SK-N-SH (cell line): ENCODE measurements around the gene TXLNA. TPM values are rescaled to one million over a fixed set of nuclear protein-coding genes. Genes with fewer than 3 reads are reported as not detected.
A peak's percentile ranks its signal among the peaks of the same experiment; 100 is the strongest.

Source experiments
- CTCF ChIA-PET: fragments of 300-600, 350-600 bp; formaldehyde crosslinking; extraction: SDS; loops from one replicate; lab custom pipeline; 2021; lab: Yijun Ruan, JAX
- POLR2A ChIA-PET: fragments of 350-600 bp; sonication (Branson Sonifier 250); formaldehyde crosslinking; extraction: SDS; loops from one replicate; lab custom pipeline; 2020; ENCODE audit warnings: antibody characterized with exemption, inconsistent platforms; lab: Yijun Ruan, JAX
- DNase-seq: peaks from one replicate; pipeline ENCODE4 v3.0.0; 2012
- H2AFZ ChIP-seq: fragments of 200-600 bp; sonication (generic); 2 replicates; pipeline ENCODE4 v1.8.1; 2016; ENCODE audit warnings: antibody characterized with exemption, mild to moderate bottlenecking, low read depth
- H3F3A ChIP-seq: fragments of 200-600 bp; sonication (generic); replicated peaks from 2 replicates; pipeline ENCODE3; 2016; ENCODE audit warnings: antibody characterized with exemption, mild to moderate bottlenecking; ENCODE audit not compliant: insufficient read depth
- H3K27ac ChIP-seq, 2 experiments: fragments of 200-500 bp in 1 of 2; fragments of 200-600 bp in 1 of 2; sonication (Bioruptor generic) in 1 of 2; sonication (generic), shearing (Covaris generic) in 1 of 2; 2 replicates each; pipeline versions ENCODE4 v1.5.1 to v1.6.1; 2014 to 2016; ENCODE audit warnings: low read depth in 2 of 2, inconsistent platforms in 1 of 2, low read length in 1 of 2, mild to moderate bottlenecking in 1 of 2, mixed read lengths in 1 of 2
- H3K27me3 ChIP-seq: fragments of 200-600 bp; sonication (generic), shearing (Covaris generic); 2 replicates; pipeline ENCODE4 v1.6.1; 2016; ENCODE audit warnings: mixed run types; ENCODE audit not compliant: insufficient read depth
- H3K36me3 ChIP-seq, 2 experiments: fragments of 200-500 bp in 1 of 2; fragments of 200-600 bp in 1 of 2; sonication (Bioruptor generic) in 1 of 2; sonication (generic) in 1 of 2; replicated peaks in 1 of 2; 2 replicates each; pipeline versions ENCODE3 to v1.5.1; 2014 to 2016; ENCODE audit warnings: low read length in 1 of 2, mild to moderate bottlenecking in 1 of 2; ENCODE audit not compliant: insufficient read depth in 2 of 2, control insufficient read depth in 1 of 2
- H3K4me1 ChIP-seq, 2 experiments: fragments of 200-500 bp in 1 of 2; fragments of 200-600 bp in 1 of 2; sonication (Bioruptor generic) in 1 of 2; sonication (generic), shearing (Covaris generic) in 1 of 2; 2 replicates each; pipeline versions ENCODE4 v1.5.1 to v1.6.1; 2014 to 2016; ENCODE audit warnings: low read depth in 1 of 2, low read length in 1 of 2, mixed run types in 1 of 2; ENCODE audit not compliant: insufficient read depth in 2 of 2, control insufficient read depth in 1 of 2
- H3K4me2 ChIP-seq: fragments of 200-600 bp; sonication (generic), shearing (Covaris generic); 2 replicates; pipeline ENCODE4 v1.6.1; 2017; ENCODE audit warnings: mixed run types
- H3K4me3 ChIP-seq, 2 experiments: fragments of 200-500 bp in 1 of 2; fragments of 200-600 bp in 1 of 2; sonication (Bioruptor generic) in 1 of 2; sonication (generic), shearing (Covaris generic) in 1 of 2; 2 replicates each; pipeline versions ENCODE4 v1.5.1 to v1.8.1; 2014 to 2016; ENCODE audit warnings: low read depth in 2 of 2, inconsistent platforms in 1 of 2, low read length in 1 of 2, mild to moderate bottlenecking in 1 of 2, mixed read lengths in 1 of 2, moderate library complexity in 1 of 2
- H3K79me2 ChIP-seq: fragments of 200-600 bp; sonication (generic); 2 replicates; pipeline ENCODE4 v1.8.1; 2017; ENCODE audit warnings: mild to moderate bottlenecking; ENCODE audit not compliant: insufficient read depth
- H3K9ac ChIP-seq: fragments of 200-600 bp; sonication (generic); 2 replicates; pipeline ENCODE4 v1.6.1; 2017; ENCODE audit warnings: mixed run types
- H3K9me2 ChIP-seq: fragments of 200-600 bp; sonication (generic); 2 replicates; pipeline ENCODE4 v1.6.1; 2017; ENCODE audit warnings: mixed run types
- H3K9me3 ChIP-seq: fragments of 200-600 bp; sonication (generic); 2 replicates; pipeline ENCODE4 v1.6.1; 2017; ENCODE audit warnings: mixed run types, mild to moderate bottlenecking, moderate library complexity
- H4K20me1 ChIP-seq: fragments of 200-600 bp; sonication (generic); 2 replicates; pipeline ENCODE4 v1.6.1; 2017; ENCODE audit warnings: mild to moderate bottlenecking, mixed run types; ENCODE audit not compliant: insufficient read depth
- FOXJ3 ChIP-seq: sonication (generic); formaldehyde crosslinking; IDR thresholded peaks from 2 replicates; pipeline ENCODE4 v1.5.1; 2020; ENCODE audit warnings: mild to moderate bottlenecking, missing genetic modification reagents
- MEF2A ChIP-seq: IDR thresholded peaks from 2 replicates; pipeline ENCODE4 v1.4.0; 2012; ENCODE audit warnings: low read depth, borderline replicate concordance
- NRF1 ChIP-seq: IDR thresholded peaks from 2 replicates; pipeline ENCODE4 v1.6.1; 2012; ENCODE audit warnings: low read depth, mild to moderate bottlenecking, low read length
- POLR2AphosphoS5 ChIP-seq: IDR thresholded peaks from 2 replicates; pipeline ENCODE4 v1.6.1; 2012; ENCODE audit warnings: low read depth, low read length
- RCOR1 ChIP-seq: fragments of 150-350 bp; IDR thresholded peaks from 2 replicates; pipeline ENCODE4 v1.6.1; 2017; ENCODE audit warnings: antibody characterized with exemption, low read length
- RFX5 ChIP-seq: IDR thresholded peaks from 2 replicates; pipeline ENCODE4 v1.6.1; 2012; ENCODE audit warnings: mild to moderate bottlenecking, improper control_type of control experiment, low read length
- YY1 ChIP-seq: IDR thresholded peaks from 2 replicates; pipeline ENCODE4 v1.4.0; 2012; ENCODE audit warnings: low read depth, mild to moderate bottlenecking
- WGBS: methylation state at CpG from one replicate; pipeline ENCODE4 v1.1.6; 2017; ENCODE audit warnings: low lambda C conversion rate; 5-methylcytosine and 5-hydroxymethylcytosine counted together
- polyA plus RNA-seq, 3 experiments: library from polyadenylated mRNA; depleted of rRNA; stranded (reverse); fragments of >200 nt; gene quantifications; 2 replicates each; pipeline ENCODE4 v1.2.3, GENCODE V29; 2012
- TF ChIP-seq, protein P1 (sequence below): IDR thresholded peaks from 2 replicates; pipeline ENCODE4 v1.6.1; 2012; ENCODE audit warnings: mild to moderate bottlenecking, low read depth, low read length, moderate library complexity
- TF ChIP-seq, protein P2 (sequence below): fragments of 150-350 bp; IDR thresholded peaks from 2 replicates; pipeline ENCODE4 v1.6.1; 2017; ENCODE audit warnings: antibody characterized with exemption, low read length, low read depth, borderline replicate concordance
- TF ChIP-seq, protein P3 (sequence below): IDR thresholded peaks from 2 replicates; pipeline ENCODE4; 2012

The TXLNA gene
- polyA plus RNA-seq, 1 of the 3 experiments (the other 2 are of a cell fraction) = 26.4 TPM

DNA sequence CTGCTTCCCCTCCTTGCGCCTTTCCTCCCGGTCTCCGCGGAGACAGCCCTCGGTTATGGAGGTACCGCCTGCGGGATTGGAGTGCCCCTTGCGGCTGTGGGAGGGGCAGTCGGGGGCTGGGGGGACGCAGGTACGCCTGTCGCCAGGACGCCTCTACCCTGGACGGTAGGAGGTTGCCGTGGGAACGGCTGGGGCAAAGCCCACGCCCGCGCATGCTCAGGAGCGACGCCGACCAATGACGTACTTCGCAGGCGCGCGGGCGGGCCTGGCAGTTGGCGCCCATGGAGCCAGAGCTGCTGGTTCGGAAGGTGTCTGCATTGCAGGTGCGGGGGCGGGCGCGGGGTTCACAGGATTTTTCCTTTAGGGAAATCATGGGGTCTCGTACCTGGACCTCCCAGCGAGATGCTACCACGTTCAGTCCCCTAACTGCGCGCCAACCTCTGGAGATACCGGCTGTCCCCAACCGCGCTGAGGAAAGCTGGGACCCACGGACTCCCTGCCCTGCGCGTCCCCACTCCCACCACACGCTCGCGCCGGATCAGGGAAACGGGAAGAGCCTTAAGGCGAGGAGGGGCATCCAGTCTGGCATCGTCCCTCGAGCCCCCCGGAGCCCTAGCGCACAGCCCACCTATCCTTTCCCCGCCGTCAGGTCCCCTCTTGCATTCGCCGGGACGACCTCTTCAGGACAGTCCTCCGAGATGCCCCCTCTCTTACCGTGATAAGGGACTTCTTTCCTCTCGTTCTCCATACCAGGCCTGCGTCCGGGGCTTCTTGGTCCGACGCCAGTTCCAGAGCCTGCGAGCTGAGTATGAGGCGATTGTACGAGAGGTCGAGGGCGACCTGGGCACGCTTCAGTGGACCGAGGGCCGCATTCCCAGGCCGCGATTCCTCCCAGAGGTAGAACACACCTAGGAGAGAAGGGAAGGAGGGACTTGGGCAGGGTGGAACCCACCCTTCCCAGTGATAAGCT is 26.2 kb downstream of the TXLNA start, which contains the start of gene IQCC (continued):
- no peak for TF ChIP-seq RCOR1
- TF ChIP-seq NRF1 = peak; percentile 93
- 0 out of 2 replicates have a peak, but pooled peaks have one; percentile 36 for TF ChIP-seq YY1

DNA sequence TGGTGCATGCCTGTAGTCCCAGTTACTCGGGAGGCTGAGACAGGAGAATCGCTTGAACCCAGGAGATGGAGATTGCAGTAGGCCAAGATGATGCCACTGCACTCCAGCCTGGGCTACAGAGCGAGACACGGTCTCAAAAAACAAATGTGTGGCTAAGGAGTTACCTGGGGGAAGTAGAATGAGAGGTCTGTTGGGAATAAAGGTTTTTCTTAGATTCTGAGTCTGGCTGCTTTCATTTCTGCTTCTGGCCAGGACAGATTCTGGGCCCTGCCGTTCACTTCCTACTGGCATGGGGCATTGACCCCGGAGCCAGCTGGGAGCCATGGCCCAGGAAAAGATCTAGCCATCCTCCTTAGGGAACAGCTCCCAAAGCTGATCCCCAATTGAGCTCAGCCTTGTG is 29.0 kb downstream of the TXLNA start:
- ChIA-PET CTCF (interaction anchor here (0.7 kb wide), 1 partner anchor 12 kb away, joined by 3 read pairs; no protein-coding TSS in a partner anchor), POLR2A (interaction anchor here (1.2 to 3.2 kb wide), 4 partner anchors 8 to 32 kb away, joined by 3 to 15 read pairs (median 4); partner anchors contain the start of gene CCDC28B)
- H3K36me3 ChIP-seq = peaks cover 0 to 5% of the 10 kb centered on the region in 2 experiments
- H3K79me2 ChIP-seq = peaks cover 4% of the 10 kb centered on the region; the same call in 1 of the 2 replicates
- H3F3A ChIP-seq = no peaks in the 10 kb centered on the region
- DNase-seq = no peak
- H3K9me3 ChIP-seq = no peaks in the 10 kb centered on the region
- no peaks in the 10 kb centered on the region for H3K9me2 ChIP-seq
- no peak overlapping the region for H2AFZ ChIP-seq
- peaks cover 0 to 25% of the 10 kb centered on the region in 2 experiments; a peak in 1 of 4 replicates for H3K4me1 ChIP-seq
- TF ChIP-seq FOXJ3 (CRISPR knock-in tag) (no peak), MEF2A (no peak), POLR2AphosphoS5 (no peak), RFX5 (no peak), YY1 (no peak)
- TF ChIP-seq, protein P1, sequence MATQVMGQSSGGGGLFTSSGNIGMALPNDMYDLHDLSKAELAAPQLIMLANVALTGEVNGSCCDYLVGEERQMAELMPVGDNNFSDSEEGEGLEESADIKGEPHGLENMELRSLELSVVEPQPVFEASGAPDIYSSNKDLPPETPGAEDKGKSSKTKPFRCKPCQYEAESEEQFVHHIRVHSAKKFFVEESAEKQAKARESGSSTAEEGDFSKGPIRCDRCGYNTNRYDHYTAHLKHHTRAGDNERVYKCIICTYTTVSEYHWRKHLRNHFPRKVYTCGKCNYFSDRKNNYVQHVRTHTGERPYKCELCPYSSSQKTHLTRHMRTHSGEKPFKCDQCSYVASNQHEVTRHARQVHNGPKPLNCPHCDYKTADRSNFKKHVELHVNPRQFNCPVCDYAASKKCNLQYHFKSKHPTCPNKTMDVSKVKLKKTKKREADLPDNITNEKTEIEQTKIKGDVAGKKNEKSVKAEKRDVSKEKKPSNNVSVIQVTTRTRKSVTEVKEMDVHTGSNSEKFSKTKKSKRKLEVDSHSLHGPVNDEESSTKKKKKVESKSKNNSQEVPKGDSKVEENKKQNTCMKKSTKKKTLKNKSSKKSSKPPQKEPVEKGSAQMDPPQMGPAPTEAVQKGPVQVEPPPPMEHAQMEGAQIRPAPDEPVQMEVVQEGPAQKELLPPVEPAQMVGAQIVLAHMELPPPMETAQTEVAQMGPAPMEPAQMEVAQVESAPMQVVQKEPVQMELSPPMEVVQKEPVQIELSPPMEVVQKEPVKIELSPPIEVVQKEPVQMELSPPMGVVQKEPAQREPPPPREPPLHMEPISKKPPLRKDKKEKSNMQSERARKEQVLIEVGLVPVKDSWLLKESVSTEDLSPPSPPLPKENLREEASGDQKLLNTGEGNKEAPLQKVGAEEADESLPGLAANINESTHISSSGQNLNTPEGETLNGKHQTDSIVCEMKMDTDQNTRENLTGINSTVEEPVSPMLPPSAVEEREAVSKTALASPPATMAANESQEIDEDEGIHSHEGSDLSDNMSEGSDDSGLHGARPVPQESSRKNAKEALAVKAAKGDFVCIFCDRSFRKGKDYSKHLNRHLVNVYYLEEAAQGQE = no peak
- TF ChIP-seq, protein P2, sequence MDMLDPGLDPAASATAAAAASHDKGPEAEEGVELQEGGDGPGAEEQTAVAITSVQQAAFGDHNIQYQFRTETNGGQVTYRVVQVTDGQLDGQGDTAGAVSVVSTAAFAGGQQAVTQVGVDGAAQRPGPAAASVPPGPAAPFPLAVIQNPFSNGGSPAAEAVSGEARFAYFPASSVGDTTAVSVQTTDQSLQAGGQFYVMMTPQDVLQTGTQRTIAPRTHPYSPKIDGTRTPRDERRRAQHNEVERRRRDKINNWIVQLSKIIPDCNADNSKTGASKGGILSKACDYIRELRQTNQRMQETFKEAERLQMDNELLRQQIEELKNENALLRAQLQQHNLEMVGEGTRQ = no peak
- TF ChIP-seq, protein P3, sequence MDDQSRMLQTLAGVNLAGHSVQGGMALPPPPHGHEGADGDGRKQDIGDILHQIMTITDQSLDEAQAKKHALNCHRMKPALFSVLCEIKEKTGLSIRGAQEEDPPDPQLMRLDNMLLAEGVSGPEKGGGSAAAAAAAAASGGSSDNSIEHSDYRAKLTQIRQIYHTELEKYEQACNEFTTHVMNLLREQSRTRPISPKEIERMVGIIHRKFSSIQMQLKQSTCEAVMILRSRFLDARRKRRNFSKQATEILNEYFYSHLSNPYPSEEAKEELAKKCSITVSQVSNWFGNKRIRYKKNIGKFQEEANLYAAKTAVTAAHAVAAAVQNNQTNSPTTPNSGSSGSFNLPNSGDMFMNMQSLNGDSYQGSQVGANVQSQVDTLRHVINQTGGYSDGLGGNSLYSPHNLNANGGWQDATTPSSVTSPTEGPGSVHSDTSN = no peak
- no peaks in the 10 kb centered on the region for H4K20me1 ChIP-seq
- no peak overlapping the region for H3K4me2 ChIP-seq
- H3K27ac ChIP-seq = peak overlapping the region in 1 of 2 experiments; percentile 30; a peak in 1 of 4 replicates
- no peak overlapping the region for H3K4me3 ChIP-seq
- H3K27me3 ChIP-seq = no peaks in the 10 kb centered on the region
- no peak overlapping the region for H3K9ac ChIP-seq
- 85% methylated on average over 6 of the region's 6 CpGs for WGBS
